Retina (tissue), 1 donor: ENCODE measurements around the gene ZNF408.

Experiments used
- DNase-seq: peaks from one replicate; pipeline ENCODE4 v3.0.0-alpha.2; 2016

Gene ZNF408

DNA sequence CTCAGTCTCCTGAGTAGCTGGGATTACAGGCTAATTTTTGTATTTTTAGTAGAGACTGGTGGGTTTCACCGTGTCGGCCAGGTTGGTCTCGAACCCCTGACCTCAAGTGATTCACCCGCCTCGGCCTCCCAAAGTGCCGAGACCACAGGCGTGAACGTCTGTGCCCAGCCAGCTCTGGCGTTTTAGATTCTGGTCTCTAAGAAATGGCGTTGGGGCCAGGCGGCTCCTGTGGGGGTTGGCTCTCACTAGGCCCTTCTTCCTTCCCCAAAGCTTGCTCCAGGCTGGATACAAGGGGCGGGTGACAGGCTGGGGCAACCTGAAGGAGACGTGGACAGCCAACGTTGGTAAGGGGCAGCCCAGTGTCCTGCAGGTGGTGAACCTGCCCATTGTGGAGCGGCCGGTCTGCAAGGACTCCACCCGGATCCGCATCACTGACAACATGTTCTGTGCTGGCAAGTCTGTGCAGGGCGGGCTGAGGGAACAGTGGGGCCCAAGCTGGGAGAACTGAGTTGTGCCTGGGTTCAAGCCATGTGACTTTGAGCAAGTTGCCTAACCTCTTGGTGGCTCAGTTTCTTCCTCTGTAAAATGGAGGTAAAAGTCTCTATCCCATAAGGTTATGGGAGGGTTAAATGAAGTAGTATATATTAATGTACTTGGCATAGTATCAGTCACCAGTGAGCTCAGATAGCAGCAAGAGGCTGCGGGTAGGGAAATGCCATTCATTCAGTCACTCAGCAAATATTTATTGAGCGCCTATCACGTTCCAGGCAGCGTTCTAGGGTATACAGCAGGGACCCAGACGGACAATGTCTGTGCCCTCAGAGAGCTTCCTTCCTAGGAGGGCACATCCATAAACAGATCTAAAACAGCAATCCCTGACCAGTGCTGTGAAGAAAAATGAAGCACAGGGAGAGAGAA lies 28.5 kb downstream of the ZNF408 start:
- DNase-seq = no peak

DNA sequence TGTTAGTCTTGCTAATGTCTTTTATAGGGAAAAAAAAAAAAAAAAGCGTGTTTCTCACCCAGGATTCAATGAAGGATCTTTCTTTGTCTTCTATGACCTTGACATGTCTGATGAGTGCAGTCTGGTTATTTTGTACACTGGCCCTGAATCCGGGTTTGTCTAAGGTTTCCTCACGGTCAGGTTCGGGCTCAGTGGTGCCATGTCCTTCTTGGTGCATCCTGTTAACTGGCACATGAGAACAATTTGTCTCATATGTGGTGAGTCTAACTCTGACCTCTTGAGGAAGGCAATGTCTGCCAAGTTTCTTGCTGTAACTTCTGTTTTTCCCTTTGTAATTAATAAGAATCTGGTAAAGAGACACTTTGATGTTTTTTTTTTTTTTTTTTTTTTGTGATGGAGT lies 30.7 kb downstream of the ZNF408 start:
- DNase-seq = no peak

DNA sequence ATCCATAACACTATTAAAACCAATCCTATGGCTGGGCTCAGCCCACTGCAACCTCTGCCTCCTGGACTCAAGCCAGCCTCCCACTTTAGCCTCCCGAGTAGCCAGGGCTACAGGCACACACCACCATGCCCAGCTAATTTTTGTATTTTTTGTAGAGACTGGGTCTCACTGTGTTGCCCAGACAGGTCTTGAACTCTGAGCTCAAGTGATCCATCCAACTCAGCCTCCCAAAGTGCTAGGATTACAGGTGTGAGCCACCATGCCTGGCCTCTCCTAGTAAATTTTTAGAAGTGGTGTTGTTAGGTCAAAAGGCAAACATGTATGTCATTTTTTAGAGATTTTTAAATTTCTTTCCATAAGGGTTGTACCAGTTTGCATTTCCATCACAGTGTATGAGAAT lies 32.4 kb downstream of the ZNF408 start:
- DNase-seq = no peak

DNA sequence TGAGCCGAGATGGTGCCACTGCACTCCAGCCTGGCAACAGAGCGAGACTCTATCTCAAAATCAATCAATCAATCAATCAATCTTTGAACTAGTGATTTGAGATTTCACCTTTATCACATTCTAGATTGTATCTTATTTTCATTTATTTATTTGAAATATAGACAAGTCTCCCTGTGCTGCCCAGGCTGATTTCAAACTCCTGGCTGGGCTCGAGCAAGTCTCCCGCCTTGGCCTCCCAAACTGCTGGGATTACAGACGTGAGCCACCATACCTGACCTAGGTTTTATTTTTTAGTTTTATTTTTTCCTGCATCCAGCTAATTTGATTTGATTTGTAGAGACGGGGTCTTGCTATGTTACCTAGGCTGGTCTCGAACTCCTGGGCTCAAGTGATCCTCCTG lies 35.3 kb downstream of the ZNF408 start:
- no peak for DNase-seq

DNA sequence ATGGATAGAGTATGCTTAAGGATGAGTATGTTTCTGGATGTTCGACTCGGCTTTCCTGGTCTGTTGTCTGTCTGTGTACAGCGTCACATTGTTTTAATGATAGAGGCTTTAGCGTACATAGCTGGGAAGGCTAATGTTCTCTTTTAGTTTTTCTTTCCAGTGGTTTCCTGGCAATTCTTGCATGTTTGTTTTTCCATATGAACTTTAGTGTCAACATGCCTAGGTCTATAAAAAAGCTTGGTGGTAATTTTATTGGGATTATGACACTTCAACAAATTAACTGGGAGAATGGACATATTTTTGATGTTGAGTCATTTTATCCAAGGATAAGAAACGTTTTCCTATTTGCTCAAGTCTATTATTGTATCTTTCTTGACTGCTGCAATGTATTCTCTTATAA lies 35.8 kb downstream of the ZNF408 start:
- DNase-seq = no peak

DNA sequence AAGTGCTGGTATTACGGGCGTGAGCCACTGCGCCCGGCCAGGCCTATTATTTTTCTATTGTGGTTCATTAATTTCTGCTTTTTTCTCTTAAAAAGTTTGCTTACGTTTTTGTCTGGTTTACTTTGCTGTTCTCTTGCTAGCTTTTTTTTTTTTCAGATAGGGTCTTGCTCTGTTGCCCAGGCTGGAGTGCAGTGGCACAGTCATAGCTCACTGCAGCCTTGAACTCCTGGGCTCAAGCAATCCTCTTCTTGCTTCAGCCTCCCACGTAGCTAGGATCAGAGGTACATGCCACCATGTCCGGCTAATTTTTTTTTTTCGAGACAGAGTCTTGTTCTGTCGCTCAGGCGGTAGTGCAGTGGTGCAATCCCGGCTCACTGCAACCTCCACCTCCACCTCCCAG lies 36.9 kb downstream of the ZNF408 start:
- DNase-seq = no peak

DNA sequence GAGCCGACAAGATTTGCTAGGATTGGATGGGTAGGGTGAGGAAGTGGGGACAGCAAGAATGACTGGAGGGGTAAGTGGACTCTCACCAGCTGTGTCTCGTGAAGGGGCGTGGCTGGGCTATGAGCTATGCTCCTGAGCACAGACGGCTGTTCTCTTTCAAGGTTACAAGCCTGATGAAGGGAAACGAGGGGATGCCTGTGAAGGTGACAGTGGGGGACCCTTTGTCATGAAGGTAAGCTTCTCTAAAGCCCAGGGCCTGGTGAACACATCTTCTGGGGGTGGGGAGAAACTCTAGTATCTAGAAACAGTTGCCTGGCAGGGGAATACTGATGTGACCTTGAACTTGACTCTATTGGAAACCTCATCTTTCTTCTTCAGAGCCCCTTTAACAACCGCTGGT lies 38.1 kb downstream of the ZNF408 start:
- no peak for DNase-seq

DNA sequence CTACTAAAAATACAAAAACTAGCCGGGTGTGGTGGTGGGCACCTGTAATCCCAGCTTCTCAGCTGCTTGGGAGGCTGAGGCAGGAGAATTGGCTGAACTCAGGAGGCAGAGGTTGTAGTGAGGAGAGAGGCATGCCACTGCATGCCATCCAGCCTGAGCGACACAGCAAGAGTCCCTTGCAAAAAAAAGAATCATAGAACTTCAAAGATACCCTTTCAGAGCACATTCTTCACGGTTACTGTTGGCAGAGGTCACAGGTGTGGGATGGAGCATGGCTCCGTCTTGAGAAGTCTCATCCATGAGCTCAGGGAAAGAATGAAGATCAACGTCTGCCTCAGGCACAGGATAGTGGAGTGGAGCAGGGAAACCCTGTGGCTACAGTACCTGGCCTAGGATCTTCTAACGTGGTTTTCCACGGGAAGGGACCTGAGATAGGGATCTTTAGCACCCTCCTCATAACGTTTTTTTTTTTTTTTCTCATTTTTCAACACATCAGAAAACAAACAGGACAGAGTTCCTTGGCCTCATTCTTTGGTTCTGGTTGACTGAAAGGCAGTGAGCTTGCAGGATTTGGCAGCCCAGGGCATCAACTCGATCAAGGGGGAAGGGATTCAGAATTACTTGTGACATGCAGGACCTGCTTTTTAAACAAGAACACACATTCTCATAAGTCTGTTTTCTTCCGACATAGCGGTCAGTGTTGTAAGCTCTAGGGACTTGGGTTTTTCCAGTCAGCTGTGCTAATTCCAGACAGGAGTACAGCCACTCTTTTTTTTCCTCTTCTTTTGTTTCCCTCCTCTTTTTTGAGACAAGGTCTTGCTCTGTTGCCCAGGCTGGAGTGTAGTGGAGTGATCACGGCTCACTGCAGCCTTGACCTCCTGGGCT lies 41.0 kb downstream of the ZNF408 start:
- DNase-seq = no peak

DNA sequence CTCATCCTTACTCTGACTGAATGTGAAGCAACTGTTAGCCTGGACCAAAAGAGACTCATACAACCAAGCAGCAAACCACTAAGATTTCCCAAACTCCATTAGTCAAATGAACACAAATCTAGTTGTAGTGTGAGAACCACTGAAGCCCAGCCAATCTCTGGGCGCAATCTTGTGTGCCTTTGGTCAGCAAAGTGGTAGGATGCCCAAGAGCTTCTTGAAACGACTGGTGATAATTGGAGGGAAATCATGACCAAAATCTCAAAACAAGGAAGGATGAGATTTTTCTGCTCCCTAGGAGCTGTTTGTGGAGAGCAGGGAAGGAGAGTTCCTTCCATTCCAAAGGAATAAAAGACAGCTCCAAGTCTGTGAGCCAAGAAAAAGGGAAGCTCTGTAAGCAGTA lies 42.2 kb downstream of the ZNF408 start:
- DNase-seq = no peak

DNA sequence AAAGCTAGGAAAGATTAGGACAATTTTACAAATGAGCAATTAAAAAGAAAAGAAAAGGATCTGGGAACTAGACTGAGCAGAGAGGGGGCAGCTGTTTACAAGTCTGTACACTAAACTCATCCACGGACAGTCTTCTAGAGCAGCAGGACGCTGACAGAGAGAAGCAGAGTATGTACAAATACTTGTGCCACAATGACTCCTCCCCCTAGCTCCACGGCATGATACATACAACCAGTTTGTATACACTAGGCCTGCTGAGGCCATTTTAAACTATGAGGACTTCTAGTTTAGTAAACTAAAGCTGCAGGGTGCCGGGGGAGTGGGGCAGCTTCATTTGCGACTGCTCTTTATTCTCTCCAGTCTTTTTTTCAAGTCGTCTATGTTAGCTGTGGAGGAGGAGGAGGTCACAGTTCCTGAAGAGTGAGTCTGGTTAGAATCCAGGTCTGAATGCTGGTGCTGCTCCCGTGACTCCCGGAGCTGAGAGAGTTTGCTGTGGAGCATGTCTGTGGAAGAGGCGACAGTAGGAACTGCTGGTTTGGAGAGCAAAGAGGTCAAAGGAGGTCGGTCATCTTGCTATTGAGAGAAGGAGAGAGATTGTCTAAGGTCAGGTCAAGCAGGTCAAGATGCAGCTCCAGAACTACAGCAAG lies 43.0 kb downstream of the ZNF408 start:
- no peak for DNase-seq

DNA sequence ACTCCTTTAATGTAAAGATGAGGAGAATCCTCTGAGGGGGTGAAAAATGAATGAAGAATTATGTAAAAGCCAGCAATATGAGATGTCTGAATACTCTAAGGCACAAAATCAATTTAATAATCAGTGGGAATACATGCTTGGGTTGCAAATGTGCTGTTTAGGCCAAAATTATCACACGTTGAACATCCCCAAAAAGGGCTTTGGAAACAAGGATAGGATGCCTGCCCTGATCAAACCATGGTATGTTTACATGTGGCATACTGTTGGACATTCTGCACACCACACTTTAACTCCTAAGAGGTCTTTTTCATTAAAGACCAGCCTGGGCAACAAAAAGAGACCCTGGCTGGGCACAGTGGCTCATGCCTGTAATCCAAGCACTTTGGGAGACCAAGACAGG lies 44.5 kb downstream of the ZNF408 start:
- DNase-seq = no peak

DNA sequence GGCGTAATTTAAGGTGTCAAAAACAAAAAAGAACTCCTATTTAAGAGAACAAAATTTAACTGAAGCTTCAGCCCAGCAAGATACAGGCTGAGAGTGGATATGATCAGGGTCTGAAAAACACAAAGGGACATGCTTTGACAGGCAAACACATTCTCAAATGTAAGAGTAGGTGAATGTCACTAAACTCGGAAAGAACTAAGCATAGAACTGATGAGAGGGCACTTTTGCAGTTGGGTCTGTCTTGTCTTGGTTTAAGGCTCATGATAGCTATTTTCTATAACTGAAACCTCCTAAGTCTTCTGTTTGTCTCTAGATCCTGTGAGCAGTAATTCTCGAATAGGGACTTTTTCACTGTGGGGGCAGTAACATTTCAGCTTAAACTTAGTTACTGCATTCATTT lies 45.2 kb downstream of the ZNF408 start:
- no peak for DNase-seq

DNA sequence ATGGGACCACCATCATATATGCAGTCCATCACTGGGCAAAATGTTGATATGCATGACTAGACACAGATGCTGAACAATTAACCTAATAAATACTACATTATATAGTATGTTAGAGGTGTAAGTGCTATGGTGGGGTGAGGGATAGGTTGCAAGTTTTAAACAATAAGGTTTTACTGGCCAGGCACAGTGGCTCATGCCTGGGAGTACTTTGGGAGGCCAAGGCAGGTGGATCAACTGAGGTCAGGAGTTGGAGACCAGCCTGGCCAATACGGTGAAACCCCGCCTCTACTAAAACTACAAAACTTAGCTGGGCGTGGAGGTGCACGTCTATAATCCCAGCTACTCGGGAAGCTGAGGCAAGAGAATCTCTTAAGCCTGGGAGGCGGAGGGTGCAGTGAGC lies 46.3 kb downstream of the ZNF408 start:
- no peak for DNase-seq
